ENCODE measurements around the gene SLC51B. TPM values are rescaled to one million over a fixed set of nuclear protein-coding genes. Genes with fewer than 3 reads are reported as not detected.
"Not testable (repeated sequence)": the region's sequence is repeated elsewhere in the genome, so short reads cannot be mapped to it uniquely, and the experiment has no call there.

The SLC51B gene
- total and polyA plus RNA-seq, 9 of the 15 experiments (the other 6 are each of a cell fraction or from before 2014, with no cell fraction given) = not detected

DNA sequence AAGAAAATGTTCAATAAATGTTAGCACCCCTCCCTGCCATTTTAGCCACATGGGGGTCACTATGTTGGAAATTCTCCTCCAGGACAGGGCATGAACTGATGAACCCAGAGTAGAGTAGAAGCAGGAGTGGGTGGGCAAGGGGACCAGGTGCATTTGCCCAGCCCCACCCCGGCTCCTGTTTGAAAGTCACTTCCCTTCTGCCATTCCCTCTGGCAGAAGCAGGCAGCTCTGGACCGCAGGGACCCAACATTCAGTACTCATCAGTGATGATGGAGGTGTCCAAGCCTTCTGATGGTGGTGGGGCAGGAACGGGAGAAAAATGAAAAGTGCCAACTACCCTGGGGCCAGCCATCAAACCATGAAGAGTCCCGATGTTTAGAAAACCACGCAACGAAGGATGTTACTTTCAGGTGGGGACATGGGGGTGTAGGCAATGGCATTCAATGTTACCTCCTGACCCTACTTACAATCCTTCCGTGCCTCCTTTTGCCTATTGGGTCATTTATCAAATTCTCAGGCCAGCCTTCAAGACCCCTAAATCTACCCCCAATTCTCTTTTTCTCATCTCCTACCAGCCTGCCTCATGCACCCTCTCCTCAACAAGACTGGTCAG, 52.6 kb downstream of the SLC51B start:
- Histone ChIP-seq H3K4me2 (ENCODE audit: insufficient read depth, low read length) (no peak overlapping the region), H3K4me1 (replicated peaks in 1 of 2; ENCODE audit: control insufficient read depth in 2 of 2, insufficient read depth in 2 of 2, low read length in 2 of 2) (peaks cover 0 to 5% of the 10 kb centered on the region in 2 experiments; a peak in 1 of 5 replicates), H2AFZ (ENCODE audit: low read depth, low read length) (no peak overlapping the region), H3K79me2 (ENCODE audit: control insufficient read depth, insufficient read depth, low read length) (no peaks in the 10 kb centered on the region), H3K27ac (ENCODE audit: extremely low read depth, low read depth, low read length) (no peak overlapping the region), H3K9me3 (replicated peaks; ENCODE audit: control insufficient read depth, insufficient read depth, low read depth, low read length) (no peaks in the 10 kb centered on the region), H3K4me3 (no peak overlapping the region), H3K27me3 (ENCODE audit: control insufficient read depth in 2 of 2, insufficient read depth in 2 of 2, low read length in 2 of 2) (no peaks in the 10 kb centered on the region; a peak in 1 of 5 replicates), H4K20me1 (replicated peaks; ENCODE audit: control insufficient read depth, insufficient read depth, low read length) (no peaks in the 10 kb centered on the region), H3K9ac (ENCODE audit: insufficient read depth in 1 of 2, low read depth in 2 of 2, low read length in 2 of 2) (no peak overlapping the region), H3K36me3 (ENCODE audit: control insufficient read depth, insufficient read depth, low read length) (peaks cover 18% of the 10 kb centered on the region; the same call in 2 of the 3 replicates), H3K9me1 (ENCODE audit: control insufficient read depth, insufficient read depth, low read length) (peaks cover 3% of the 10 kb centered on the region)
- WGBS (ENCODE audit: insufficient coverage, low coverage, missing lambda C conversion rate) = 84% methylated on average over 7 of the region's 7 CpGs
- no peak for DNase-seq (ENCODE audit: extremely low read depth in 1 of 4, low spot score in 3 of 4)
- FAIRE-seq = no peak
- in situ Hi-C loops (cut with MboI) = no loop called here
- no TSS peak for BruUV-seq (replicated peaks)
- no peak for TF ChIP-seq ZNF436 (CRISPR knock-in tag; IDR thresholded peaks at IDR 0.05)
- ATAC-seq = no peak
- ChIA-PET POLR2A (no interaction called here), CTCF (ENCODE audit: low intra/inter-chr PET ratio) (no interaction called here)
- intact Hi-C loops (cut with micrococcal nuclease) = no loop called here

- CTCF ChIA-PET (ENCODE audit: low intra/inter-chr PET ratio) = no interaction called here
These were observed 54.1 kb downstream of the SLC51B start for GRCh38 chr15:65099336-65099735.

DNA sequence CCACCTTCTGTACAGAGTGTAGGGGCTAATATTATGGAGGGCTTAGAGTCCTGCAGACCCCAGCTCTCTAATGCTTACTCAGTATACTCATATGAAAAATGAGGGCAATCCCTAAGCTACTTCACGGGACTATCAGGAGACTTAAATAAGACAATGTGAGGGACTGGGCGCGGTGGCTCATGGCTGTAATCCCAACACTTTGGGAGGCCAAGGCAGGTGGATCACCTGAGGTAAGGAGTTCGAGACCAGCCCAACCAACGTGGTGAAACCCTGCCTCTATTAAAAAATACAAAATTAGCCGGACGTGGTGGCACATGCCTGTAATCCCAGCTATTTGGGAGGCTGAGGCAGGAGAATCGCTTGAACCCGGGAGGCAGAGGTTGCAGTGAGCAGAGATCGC, 54.6 kb downstream of the SLC51B start:
- ATAC-seq; H3K27ac ChIP-seq (ENCODE audit: extremely low read depth, low read depth, low read length); H3K27me3 ChIP-seq (ENCODE audit: control insufficient read depth in 2 of 2, insufficient read depth in 2 of 2, low read length in 2 of 2); in situ Hi-C loops (cut with MboI); H3K9me3 ChIP-seq (replicated peaks; ENCODE audit: control insufficient read depth, insufficient read depth, low read depth, low read length); CTCF ChIA-PET (ENCODE audit: low intra/inter-chr PET ratio); H3K9me1 ChIP-seq (ENCODE audit: control insufficient read depth, insufficient read depth, low read length); H4K20me1 ChIP-seq (replicated peaks; ENCODE audit: control insufficient read depth, insufficient read depth, low read length); H3K4me3 ChIP-seq; DNase-seq (ENCODE audit: extremely low read depth in 1 of 4, low spot score in 3 of 4); H3K4me1 ChIP-seq (replicated peaks in 1 of 2; ENCODE audit: control insufficient read depth in 2 of 2, insufficient read depth in 2 of 2, low read length in 2 of 2); FAIRE-seq; H3K4me2 ChIP-seq (ENCODE audit: insufficient read depth, low read length); H3K79me2 ChIP-seq (ENCODE audit: control insufficient read depth, insufficient read depth, low read length); BruUV-seq (replicated peaks); H3K9ac ChIP-seq (ENCODE audit: insufficient read depth in 1 of 2, low read depth in 2 of 2, low read length in 2 of 2); POLR2A ChIA-PET; H2AFZ ChIP-seq (ENCODE audit: low read depth, low read length): not testable (repeated sequence)
- intact Hi-C loops (cut with micrococcal nuclease) = loop anchor here (5.0 kb wide), 1 partner anchor 68 kb away; no protein-coding TSS in a partner anchor
- H3K36me3 ChIP-seq (ENCODE audit: control insufficient read depth, insufficient read depth, low read length) = peaks cover 18% of the 10 kb centered on the region; the same call in 2 of the 3 replicates
- WGBS (ENCODE audit: insufficient coverage, low coverage, missing lambda C conversion rate) = 78% methylated on average over 9 of the region's 10 CpGs

More at GRCh38 chr15:65099336-65099735, 54.1 kb downstream of the SLC51B start:
- Histone ChIP-seq H3K27me3 (ENCODE audit: control insufficient read depth in 2 of 2, insufficient read depth in 2 of 2, low read length in 2 of 2) (no peaks in the 10 kb centered on the region; a peak in 1 of 5 replicates), H3K9me1 (ENCODE audit: control insufficient read depth, insufficient read depth, low read length) (peaks cover 3% of the 10 kb centered on the region), H3K4me2 (ENCODE audit: insufficient read depth, low read length) (no peak overlapping the region), H3K9ac (ENCODE audit: insufficient read depth in 1 of 2, low read depth in 2 of 2, low read length in 2 of 2) (no peak overlapping the region), H3K4me1 (replicated peaks in 1 of 2; ENCODE audit: control insufficient read depth in 2 of 2, insufficient read depth in 2 of 2, low read length in 2 of 2) (peaks cover 0 to 3% of the 10 kb centered on the region in 2 experiments; a peak in 1 of 5 replicates), H2AFZ (ENCODE audit: low read depth, low read length) (no peak overlapping the region), H3K4me3 (no peak overlapping the region), H3K27ac (ENCODE audit: extremely low read depth, low read depth, low read length) (no peak overlapping the region), H3K9me3 (replicated peaks; ENCODE audit: control insufficient read depth, insufficient read depth, low read depth, low read length) (no peaks in the 10 kb centered on the region), H4K20me1 (replicated peaks; ENCODE audit: control insufficient read depth, insufficient read depth, low read length) (no peaks in the 10 kb centered on the region), H3K36me3 (ENCODE audit: control insufficient read depth, insufficient read depth, low read length) (peaks cover 18% of the 10 kb centered on the region; the same call in 2 of the 3 replicates), H3K79me2 (ENCODE audit: control insufficient read depth, insufficient read depth, low read length) (no peaks in the 10 kb centered on the region)
- in situ Hi-C loops (cut with MboI) (no loop called here), intact Hi-C loops (cut with micrococcal nuclease) (no loop called here)
- no peak for DNase-seq (ENCODE audit: extremely low read depth in 1 of 4, low spot score in 3 of 4)
- 63% methylated on average over 5 of the region's 5 CpGs for WGBS (ENCODE audit: insufficient coverage, low coverage, missing lambda C conversion rate)
- no peak for ATAC-seq
- no peak for FAIRE-seq
- TF ChIP-seq TBL1XR1 (IDR thresholded peaks at IDR 0.05; ENCODE audit: low read length in 2 of 2) = no peak
- POLR2A ChIA-PET = no interaction called here
- BruUV-seq (replicated peaks) = no TSS peak
